Measurements from ENCODE around the gene ATF7IP.
"Not testable (repeated sequence)": the region's sequence is repeated elsewhere in the genome, so short reads cannot be mapped to it uniquely, and the experiment has no call there.

The ATF7IP gene, protein sequence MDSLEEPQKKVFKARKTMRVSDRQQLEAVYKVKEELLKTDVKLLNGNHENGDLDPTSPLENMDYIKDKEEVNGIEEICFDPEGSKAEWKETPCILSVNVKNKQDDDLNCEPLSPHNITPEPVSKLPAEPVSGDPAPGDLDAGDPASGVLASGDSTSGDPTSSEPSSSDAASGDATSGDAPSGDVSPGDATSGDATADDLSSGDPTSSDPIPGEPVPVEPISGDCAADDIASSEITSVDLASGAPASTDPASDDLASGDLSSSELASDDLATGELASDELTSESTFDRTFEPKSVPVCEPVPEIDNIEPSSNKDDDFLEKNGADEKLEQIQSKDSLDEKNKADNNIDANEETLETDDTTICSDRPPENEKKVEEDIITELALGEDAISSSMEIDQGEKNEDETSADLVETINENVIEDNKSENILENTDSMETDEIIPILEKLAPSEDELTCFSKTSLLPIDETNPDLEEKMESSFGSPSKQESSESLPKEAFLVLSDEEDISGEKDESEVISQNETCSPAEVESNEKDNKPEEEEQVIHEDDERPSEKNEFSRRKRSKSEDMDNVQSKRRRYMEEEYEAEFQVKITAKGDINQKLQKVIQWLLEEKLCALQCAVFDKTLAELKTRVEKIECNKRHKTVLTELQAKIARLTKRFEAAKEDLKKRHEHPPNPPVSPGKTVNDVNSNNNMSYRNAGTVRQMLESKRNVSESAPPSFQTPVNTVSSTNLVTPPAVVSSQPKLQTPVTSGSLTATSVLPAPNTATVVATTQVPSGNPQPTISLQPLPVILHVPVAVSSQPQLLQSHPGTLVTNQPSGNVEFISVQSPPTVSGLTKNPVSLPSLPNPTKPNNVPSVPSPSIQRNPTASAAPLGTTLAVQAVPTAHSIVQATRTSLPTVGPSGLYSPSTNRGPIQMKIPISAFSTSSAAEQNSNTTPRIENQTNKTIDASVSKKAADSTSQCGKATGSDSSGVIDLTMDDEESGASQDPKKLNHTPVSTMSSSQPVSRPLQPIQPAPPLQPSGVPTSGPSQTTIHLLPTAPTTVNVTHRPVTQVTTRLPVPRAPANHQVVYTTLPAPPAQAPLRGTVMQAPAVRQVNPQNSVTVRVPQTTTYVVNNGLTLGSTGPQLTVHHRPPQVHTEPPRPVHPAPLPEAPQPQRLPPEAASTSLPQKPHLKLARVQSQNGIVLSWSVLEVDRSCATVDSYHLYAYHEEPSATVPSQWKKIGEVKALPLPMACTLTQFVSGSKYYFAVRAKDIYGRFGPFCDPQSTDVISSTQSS

DNA sequence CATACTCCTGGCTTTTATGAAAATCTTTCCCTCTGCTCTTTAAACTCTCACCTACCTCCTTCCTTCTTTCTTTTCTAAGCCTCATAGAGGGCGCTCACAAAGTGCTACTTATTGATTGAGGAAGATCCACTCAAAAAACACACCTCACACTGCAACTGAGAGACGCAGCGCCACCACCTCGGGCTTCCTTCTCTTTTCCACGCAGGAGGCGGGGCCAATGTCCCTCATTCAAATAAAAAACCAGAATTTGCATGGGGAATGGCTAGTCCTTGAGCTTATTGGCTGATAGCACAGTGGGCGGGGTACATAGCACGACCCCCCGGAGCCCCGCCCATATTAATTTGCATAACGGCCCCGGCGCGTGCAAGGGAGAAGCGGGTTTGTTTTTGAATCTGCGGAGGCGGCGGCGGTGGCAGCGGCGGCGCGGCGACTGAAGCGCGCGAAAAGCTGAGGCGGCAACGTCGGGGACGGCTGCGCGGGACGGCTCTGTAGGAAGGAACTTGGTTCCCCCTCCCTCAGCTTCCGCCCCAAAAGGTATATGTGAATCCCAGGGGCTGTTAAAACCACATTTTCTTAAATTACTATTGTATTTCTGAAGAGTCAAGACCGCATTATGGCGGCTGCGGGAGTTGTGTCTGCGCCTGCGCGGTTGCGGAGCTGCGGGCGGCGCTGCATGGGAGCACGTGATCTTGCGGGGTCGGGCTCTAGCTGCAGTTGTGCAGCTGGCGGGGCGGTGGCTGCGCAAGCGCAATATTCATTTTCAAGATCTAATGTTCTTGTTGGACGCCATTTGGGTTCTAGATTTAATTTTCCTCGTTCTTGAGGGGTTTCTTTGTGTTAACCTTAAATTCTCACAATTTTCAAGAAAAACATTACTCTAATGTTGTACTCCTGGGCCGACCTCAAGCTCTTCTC is at the start of gene ATF7IP:
TSS of gene ATF7IP (plus strand) at position 389 of the 915 bp plus-strand sequence. CDS start 58,234 bp downstream, outside the sequence.
- Mint-ChIP-seq H3K36me3 (ENCODE audit: low read depth) (peaks cover 32% of the 10 kb centered on the region), H3K4me1 (peaks cover 20% of the 10 kb centered on the region), H3K4me3 (peak within 1 kb of the TSS; percentile 96), H3K9me3 (peaks cover 47% of the 10 kb centered on the region), H3K27ac (peak within 1 kb of the TSS; percentile 98), H3K27me3 (ENCODE audit: low read depth, poor library complexity) (no peaks in the 10 kb centered on the region)
- DNase-seq, result peak; percentile 90
- no peak for TF ChIP-seq CTCF (IDR thresholded peaks at IDR 0.05)

DNA sequence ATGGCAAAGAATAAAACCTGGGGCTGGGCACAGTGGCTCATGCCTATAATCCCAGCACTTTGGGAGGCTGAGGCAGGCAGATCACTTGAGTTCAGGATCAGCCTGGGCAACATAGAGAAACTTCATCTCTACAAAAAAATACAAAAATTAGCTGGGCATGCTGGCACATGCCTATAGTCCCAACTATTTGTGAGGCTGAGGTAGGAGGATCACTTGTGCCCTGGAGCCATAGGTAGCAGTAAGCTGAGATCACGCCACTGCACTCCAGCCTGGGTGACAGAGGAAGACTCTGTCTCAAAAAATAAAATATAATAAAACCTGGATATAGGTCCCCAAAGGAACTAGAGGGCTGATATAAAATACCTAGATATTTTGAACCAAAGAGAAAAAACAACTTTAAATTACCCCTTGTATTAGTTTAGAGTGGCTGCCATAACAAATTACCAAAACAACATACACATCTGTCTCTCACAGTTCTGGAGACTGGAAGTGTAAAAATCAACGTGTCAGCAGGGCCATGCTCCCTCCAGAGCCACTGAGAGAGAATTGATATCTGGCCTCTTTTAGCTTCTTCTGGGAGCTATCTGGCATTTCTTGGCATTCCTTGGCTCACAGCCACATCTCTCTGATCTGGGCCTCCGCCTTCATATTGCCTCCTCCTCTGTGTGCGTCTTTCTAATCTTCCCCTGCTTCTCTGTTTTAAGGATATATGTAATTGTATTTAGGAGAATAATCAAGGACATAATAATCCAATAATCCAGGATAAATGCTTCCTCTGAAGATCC is 47.9 kb upstream of the ATF7IP start:
- no peaks in the 10 kb centered on the region for H3K27me3 Mint-ChIP-seq (ENCODE audit: low read depth, poor library complexity)
- no peaks in the 10 kb centered on the region for H3K36me3 Mint-ChIP-seq (ENCODE audit: low read depth)
- H3K27ac Mint-ChIP-seq, result no peak overlapping the region
- H3K4me1 Mint-ChIP-seq, result peaks cover 20% of the 10 kb centered on the region
- H3K9me3 Mint-ChIP-seq, result peaks cover 5% of the 10 kb centered on the region
- no peak overlapping the region for H3K4me3 Mint-ChIP-seq
- TF ChIP-seq CTCF (IDR thresholded peaks at IDR 0.05), result no peak
- no peak for DNase-seq

DNA sequence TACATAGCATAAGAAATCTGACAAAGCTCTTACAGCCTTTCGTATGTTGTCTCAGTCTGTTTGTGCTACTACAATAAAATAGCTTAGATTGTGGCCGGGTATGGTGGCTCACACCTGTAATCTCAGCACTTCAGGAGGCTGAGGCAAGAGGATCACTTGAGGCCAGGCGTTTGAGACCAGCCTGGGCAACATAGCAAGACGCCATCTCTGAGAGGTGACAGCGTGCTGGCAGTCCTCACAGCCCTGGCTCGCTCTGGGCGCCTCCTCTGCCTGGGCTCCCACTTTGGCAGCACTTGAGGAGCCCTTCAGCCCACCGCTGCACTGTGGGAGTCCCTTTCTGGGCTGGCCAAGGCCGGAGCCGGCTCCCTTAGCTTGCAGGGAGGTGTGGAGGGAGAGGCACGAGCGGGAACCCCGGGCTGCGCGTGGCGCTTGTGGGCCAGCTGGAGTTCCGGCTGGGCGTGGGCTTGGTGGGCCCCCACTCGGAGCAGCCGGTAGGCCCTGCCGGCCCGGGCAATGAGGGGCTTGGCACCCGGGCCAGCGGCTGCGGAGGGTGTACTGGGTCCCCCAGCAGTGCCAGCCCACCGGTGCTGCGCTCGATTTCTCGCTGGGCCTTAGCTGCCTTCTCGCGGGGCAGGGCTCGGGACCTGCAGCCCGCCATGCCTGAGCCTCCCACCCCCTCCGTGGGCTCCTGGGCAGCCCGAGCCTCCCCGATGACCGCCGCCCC is 45.6 kb upstream of the ATF7IP start:
- H3K27me3 Mint-ChIP-seq (ENCODE audit: low read depth, poor library complexity); H3K9me3 Mint-ChIP-seq; DNase-seq; H3K4me3 Mint-ChIP-seq; H3K27ac Mint-ChIP-seq; H3K36me3 Mint-ChIP-seq (ENCODE audit: low read depth): not testable (repeated sequence)
- peaks cover 24% of the 10 kb centered on the region for H3K4me1 Mint-ChIP-seq

DNA sequence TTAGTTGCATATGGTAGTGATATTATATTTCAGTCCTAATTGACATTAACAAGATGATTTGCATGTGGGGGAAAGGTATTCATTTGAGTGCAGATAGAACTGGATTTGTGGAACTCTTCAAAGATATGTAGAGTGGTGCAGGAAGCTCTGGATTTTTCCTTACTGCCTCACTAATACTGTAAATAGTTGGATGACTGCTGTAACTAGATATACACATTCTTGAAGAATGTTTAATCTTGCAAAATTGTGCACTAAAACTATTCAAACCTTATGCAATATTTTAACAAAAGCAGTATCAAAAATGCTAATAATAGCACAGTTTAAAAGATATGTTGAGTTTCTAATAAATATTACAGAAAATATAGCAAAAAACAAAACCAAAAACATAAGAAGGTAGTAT is 43.1 kb upstream of the ATF7IP start:
- Mint-ChIP-seq H3K27ac (no peak overlapping the region), H3K9me3 (peaks cover 10% of the 10 kb centered on the region), H3K27me3 (ENCODE audit: low read depth, poor library complexity) (no peaks in the 10 kb centered on the region), H3K36me3 (ENCODE audit: low read depth) (no peaks in the 10 kb centered on the region), H3K4me1 (peaks cover 24% of the 10 kb centered on the region), H3K4me3 (no peak overlapping the region)
- no peak for DNase-seq
- TF ChIP-seq CTCF (IDR thresholded peaks at IDR 0.05), result no peak

DNA sequence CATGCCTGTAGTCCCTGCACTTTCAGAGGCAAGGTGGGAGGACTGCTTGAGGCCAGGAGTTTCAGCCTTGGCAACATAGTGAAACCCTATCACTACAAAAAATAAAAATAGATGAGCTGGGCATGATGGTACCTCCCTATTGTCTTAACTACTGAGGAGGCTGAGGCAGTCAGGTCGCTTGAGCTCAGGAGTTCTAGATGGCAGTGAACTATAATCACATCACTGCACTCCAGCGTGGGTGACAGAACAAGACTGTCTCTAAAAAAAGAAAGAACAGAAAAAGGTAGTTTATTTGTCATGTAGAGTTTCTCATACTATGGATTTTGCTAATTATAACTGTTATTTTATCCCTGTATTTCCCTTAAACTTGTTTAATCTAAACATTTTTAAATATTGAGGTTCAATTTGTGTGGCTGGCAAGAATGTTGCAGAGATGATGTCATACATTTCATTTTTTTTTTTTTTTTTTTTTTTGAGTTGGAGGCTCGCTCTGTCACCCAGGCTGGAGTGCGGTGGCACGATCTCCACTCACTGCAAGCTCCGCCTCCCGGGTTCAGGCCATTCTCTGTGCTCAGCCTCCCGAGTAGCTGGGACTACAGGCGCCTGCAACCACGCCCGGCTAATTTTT is 39.7 kb upstream of the ATF7IP start:
- no peak for DNase-seq
- Mint-ChIP-seq H3K36me3 (ENCODE audit: low read depth) (no peaks in the 10 kb centered on the region), H3K27ac (no peak overlapping the region), H3K4me3 (no peak overlapping the region), H3K4me1 (peaks cover 15% of the 10 kb centered on the region), H3K9me3 (peaks cover 31% of the 10 kb centered on the region), H3K27me3 (ENCODE audit: low read depth, poor library complexity) (no peaks in the 10 kb centered on the region)
- TF ChIP-seq CTCF (IDR thresholded peaks at IDR 0.05), result no peak
